Vagina (tissue), 2 donors: Measurements from ENCODE around the gene SNX9. TPM values are rescaled to one million over a fixed set of nuclear protein-coding genes. Genes with fewer than 3 reads are reported as not detected.
"Not testable (repeated sequence)": the region's sequence is repeated elsewhere in the genome, so short reads cannot be mapped to it uniquely, and the experiment has no call there.

Experiments used
- DNase-seq, 2 donors: peaks; one replicate each; pipeline ENCODE4 v3.0.0-alpha.2; 2017; ENCODE audit errors: extremely low spot score in 2 of 2
- H3K27ac ChIP-seq: fragments of 200-600 bp; sonication (generic); one replicate; pipeline ENCODE4 v1.5.1; 2019
- H3K27me3 ChIP-seq: fragments of 200-600 bp; sonication (generic); one replicate; pipeline ENCODE4 v1.5.1; 2019
- H3K36me3 ChIP-seq, 2 donors: fragments of 200-600 bp; sonication (generic); one replicate each; pipeline ENCODE4 v1.5.1; 2017 to 2019
- H3K4me1 ChIP-seq: fragments of 200-600 bp; sonication (generic); one replicate; pipeline ENCODE4 v1.5.1; 2019
- H3K4me3 ChIP-seq, 2 donors: fragments of 200-600 bp; sonication (generic); 1 replicate in 1 of 2; 2 replicates in 1 of 2; pipeline ENCODE4 v1.5.1; 2016 to 2019
- H3K9me3 ChIP-seq: fragments of 200-600 bp; sonication (generic); one replicate; pipeline ENCODE4 v1.5.1; 2019
- POLR2A ChIP-seq, 2 donors: fragments of 450-650 bp; IDR thresholded peaks; one replicate each; pipeline ENCODE4 v1.6.1; 2017; ENCODE audit warnings: antibody characterized with exemption in 2 of 2, mild to moderate bottlenecking in 2 of 2, moderate library complexity in 2 of 2
- POLR2AphosphoS5 ChIP-seq, 2 donors: sonication (generic); formaldehyde crosslinking; IDR thresholded peaks; one replicate each; pipeline ENCODE4 v1.9.0; 2017; ENCODE audit warnings: antibody characterized with exemption in 2 of 2, mild to moderate bottlenecking in 2 of 2, low read depth in 1 of 2; ENCODE audit not compliant: insufficient read depth in 1 of 2
- intact Hi-C: fragments of 100-400 bp; cut with DNase I; formaldehyde crosslinking; loops from one replicate; pipeline ENCODE4 v1.15.1; 2023
- total RNA-seq: library from RNA; depleted of rRNA; stranded (reverse); fragments of >200 nt; gene quantifications from one replicate; pipeline ENCODE4 v1.2.3, GENCODE V29; 2016
- TF ChIP-seq, protein P1 (sequence below), 3 experiments: fragments of 450-650 bp in 2 of 3; fragments of 200-600 bp in 1 of 3; sonication (generic) in 1 of 3; IDR thresholded peaks; one replicate each; pipeline ENCODE4 v1.5.1; 2017 to 2019; ENCODE audit warnings: antibody characterized with exemption in 3 of 3, mild to moderate bottlenecking in 2 of 3, moderate library complexity in 2 of 3

Gene SNX9
- total RNA-seq, 1 donor from 2014 or later, result 61.4 TPM

DNA sequence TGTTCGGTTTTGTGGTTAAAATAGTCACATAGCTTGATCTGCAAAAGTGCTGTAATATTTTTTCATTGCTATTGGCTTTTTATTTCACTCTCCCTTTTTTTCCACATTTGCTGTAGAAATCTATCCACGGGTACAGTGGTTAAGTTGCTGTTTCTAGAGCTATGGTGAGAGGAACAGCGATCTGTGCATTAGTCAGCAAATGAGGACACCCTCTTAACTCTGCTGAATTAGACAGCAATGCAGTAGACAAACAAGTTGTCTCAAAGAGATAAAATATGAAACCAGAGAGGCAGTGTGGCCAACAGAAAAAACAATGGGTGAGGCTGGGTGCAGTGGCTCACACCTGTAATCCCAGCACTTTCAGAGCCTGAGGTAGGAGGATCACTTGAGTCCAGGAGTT is 141.1 kb downstream of the SNX9 start:
- Histone ChIP-seq H3K9me3 (no peaks in the 10 kb centered on the region), H3K27ac (no peak overlapping the region), H3K4me1 (no peaks in the 10 kb centered on the region), H3K36me3 (no peaks in the 10 kb centered on the region), H3K27me3 (no peaks in the 10 kb centered on the region), H3K4me3 (no peak overlapping the region)
- intact Hi-C loops, result no loop called here
- DNase-seq, result no peak
- TF ChIP-seq, protein P1, sequence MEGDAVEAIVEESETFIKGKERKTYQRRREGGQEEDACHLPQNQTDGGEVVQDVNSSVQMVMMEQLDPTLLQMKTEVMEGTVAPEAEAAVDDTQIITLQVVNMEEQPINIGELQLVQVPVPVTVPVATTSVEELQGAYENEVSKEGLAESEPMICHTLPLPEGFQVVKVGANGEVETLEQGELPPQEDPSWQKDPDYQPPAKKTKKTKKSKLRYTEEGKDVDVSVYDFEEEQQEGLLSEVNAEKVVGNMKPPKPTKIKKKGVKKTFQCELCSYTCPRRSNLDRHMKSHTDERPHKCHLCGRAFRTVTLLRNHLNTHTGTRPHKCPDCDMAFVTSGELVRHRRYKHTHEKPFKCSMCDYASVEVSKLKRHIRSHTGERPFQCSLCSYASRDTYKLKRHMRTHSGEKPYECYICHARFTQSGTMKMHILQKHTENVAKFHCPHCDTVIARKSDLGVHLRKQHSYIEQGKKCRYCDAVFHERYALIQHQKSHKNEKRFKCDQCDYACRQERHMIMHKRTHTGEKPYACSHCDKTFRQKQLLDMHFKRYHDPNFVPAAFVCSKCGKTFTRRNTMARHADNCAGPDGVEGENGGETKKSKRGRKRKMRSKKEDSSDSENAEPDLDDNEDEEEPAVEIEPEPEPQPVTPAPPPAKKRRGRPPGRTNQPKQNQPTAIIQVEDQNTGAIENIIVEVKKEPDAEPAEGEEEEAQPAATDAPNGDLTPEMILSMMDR (IDR thresholded peaks at IDR 0.05), result no peak
- TF ChIP-seq POLR2AphosphoS5 (IDR thresholded peaks at IDR 0.05; ENCODE audit: insufficient read depth in 1 of 2, low read depth in 1 of 2) (no peak), POLR2A (IDR thresholded peaks at IDR 0.05) (no peak)

DNA sequence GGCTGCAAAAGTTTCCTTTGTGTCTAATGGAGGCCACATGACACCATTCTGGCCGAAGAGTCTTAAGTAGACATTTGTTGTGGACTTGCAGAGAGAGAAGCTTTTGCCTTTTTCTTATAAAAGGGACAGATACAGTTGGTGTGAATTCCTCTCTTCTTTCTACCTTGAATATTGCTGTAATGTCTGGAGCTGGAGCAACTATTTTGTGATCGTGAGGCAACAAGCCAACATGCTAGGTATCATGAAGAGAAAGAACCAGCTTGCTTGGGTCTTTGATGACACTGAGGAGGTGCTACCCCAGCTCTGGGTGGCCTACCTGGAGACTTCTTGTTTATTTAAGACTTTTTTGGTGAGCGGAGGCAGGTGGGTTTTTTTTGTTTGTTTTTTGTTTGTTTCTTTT is 142.3 kb downstream of the SNX9 start:
- Histone ChIP-seq H3K4me1 (no peaks in the 10 kb centered on the region), H3K9me3 (no peaks in the 10 kb centered on the region), H3K4me3 (no peak overlapping the region), H3K27ac (no peak overlapping the region), H3K36me3 (no peaks in the 10 kb centered on the region), H3K27me3 (no peaks in the 10 kb centered on the region)
- intact Hi-C loops, result no loop called here
- DNase-seq, result no peak
- no peak for TF ChIP-seq POLR2A (IDR thresholded peaks at IDR 0.05)
- TF ChIP-seq POLR2AphosphoS5 (IDR thresholded peaks at IDR 0.05; ENCODE audit: insufficient read depth in 1 of 2, low read depth in 1 of 2), result no peak
- TF ChIP-seq, protein P1 (IDR thresholded peaks at IDR 0.05), result no peak

GRCh38 chr6:157966589-157966977 is 143.5 kb downstream of the SNX9 start:
- Histone ChIP-seq H3K27me3 (no peaks in the 10 kb centered on the region), H3K4me1 (no peaks in the 10 kb centered on the region), H3K9me3 (no peaks in the 10 kb centered on the region), H3K27ac (no peak overlapping the region), H3K4me3 (no peak overlapping the region), H3K36me3 (no peaks in the 10 kb centered on the region)
- TF ChIP-seq, protein P1 (IDR thresholded peaks at IDR 0.05), result no peak
- no peak for TF ChIP-seq POLR2AphosphoS5 (IDR thresholded peaks at IDR 0.05; ENCODE audit: insufficient read depth in 1 of 2, low read depth in 1 of 2)
- TF ChIP-seq POLR2A (IDR thresholded peaks at IDR 0.05), result no peak
- DNase-seq, result no peak
- intact Hi-C loops, result no loop called here

DNA sequence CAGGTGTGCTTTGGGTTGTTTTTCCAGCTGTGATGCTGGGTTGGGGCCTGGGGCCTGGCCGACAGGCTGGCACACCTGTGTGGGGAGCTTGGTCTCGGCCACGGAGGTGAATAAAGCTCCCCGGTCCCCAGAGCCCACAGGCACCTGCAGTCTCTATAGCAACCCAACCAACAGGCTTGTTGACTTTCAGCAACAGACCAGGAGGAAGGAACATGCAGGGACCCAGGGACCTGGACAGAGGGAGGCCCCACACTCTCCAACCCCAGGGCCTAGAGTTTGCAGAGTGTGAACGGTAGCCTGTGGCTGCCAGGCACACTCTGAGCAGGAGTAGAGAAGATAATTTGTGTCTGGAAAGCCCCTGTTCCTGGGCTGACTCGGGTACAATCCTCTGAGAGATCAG is 144.0 kb downstream of the SNX9 start:
- Histone ChIP-seq H3K4me1 (no peaks in the 10 kb centered on the region), H3K9me3 (no peaks in the 10 kb centered on the region), H3K36me3 (no peaks in the 10 kb centered on the region), H3K4me3 (no peak overlapping the region), H3K27ac (no peak overlapping the region), H3K27me3 (no peaks in the 10 kb centered on the region)
- no peak for DNase-seq
- intact Hi-C loops, result no loop called here
- TF ChIP-seq, protein P1 (IDR thresholded peaks at IDR 0.05), result no peak
- TF ChIP-seq POLR2A (IDR thresholded peaks at IDR 0.05), result no peak
- TF ChIP-seq POLR2AphosphoS5 (IDR thresholded peaks at IDR 0.05; ENCODE audit: insufficient read depth in 1 of 2, low read depth in 1 of 2), result no peak

GRCh38 chr6:157967486-157967885 is 144.4 kb downstream of the SNX9 start:
- H3K4me3 ChIP-seq, result no peak overlapping the region
- intact Hi-C loops, result no loop called here
- DNase-seq, result no peak
- H3K27me3 ChIP-seq, result no peaks in the 10 kb centered on the region
- H3K27ac ChIP-seq, result no peak overlapping the region
- H3K9me3 ChIP-seq, result no peaks in the 10 kb centered on the region
- H3K36me3 ChIP-seq, result no peaks in the 10 kb centered on the region
- TF ChIP-seq POLR2AphosphoS5 (IDR thresholded peaks at IDR 0.05; ENCODE audit: insufficient read depth in 1 of 2, low read depth in 1 of 2) (no peak), POLR2A (IDR thresholded peaks at IDR 0.05) (no peak)
- TF ChIP-seq, protein P1 (IDR thresholded peaks at IDR 0.05), result no peak
- no peaks in the 10 kb centered on the region for H3K4me1 ChIP-seq

GRCh38 chr6:157972177-157972576 is 149.1 kb downstream of the SNX9 start:
- H3K9me3 ChIP-seq, intact Hi-C loops, H3K27ac ChIP-seq, H3K4me3 ChIP-seq, H3K27me3 ChIP-seq, H3K4me1 ChIP-seq, DNase-seq, H3K36me3 ChIP-seq: not testable (repeated sequence)
